GM12891 (cell line): ENCODE results near the gene RCC1.

Source experiments
- POLR2A ChIP-seq: IDR thresholded peaks from 2 replicates; pipeline ENCODE4 v1.6.1; 2011; ENCODE audit warnings: low read depth, low read length, control low read depth
- POLR2AphosphoS5 ChIP-seq: IDR thresholded peaks from 2 replicates; pipeline ENCODE4 v1.6.1; 2011; ENCODE audit warnings: low read depth, low read length, control low read depth
- TAF1 ChIP-seq: IDR thresholded peaks from 2 replicates; pipeline ENCODE4 v1.6.1; 2011; ENCODE audit warnings: low read depth, low read length, control low read depth

DNA sequence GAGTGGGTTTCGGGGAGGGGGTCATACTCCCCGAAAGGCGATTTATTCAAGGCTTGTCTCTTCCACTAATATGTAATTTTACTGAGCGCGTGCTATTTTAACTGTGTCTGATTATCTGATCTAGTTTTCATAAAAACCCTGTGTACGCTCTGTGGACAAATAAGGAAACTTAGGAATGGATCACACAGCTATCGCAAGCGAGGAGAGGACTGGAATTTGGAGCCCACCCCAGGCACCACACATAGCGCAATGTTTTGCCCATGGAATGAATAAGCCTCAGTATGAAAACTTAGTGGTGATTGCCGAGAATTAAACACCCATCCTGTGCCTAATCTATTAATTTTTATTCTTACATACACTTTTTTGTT, 76.4 kb downstream of the RCC1 start:
- TF ChIP-seq POLR2A (no peak), POLR2AphosphoS5 (no peak), TAF1 (no peak)
